OCI-LY3 (cell line): ENCODE measurements around the gene RABGAP1.

ENCODE experiments used
- EZH2phosphoT487 ChIP-seq: fragments of 200-600 bp; shearing (Covaris generic); IDR thresholded peaks from 2 replicates; pipeline ENCODE4 v1.6.1; 2018; ENCODE audit warnings: antibody characterized with exemption, mixed run types, low read depth
- TF ChIP-seq, protein P1 (sequence below): fragments of 200-600, 300-600 bp; sonication (generic); IDR thresholded peaks from 2 replicates; pipeline ENCODE4 v1.5.1; 2014; ENCODE audit warnings: antibody characterized with exemption, low read length, low read depth

DNA sequence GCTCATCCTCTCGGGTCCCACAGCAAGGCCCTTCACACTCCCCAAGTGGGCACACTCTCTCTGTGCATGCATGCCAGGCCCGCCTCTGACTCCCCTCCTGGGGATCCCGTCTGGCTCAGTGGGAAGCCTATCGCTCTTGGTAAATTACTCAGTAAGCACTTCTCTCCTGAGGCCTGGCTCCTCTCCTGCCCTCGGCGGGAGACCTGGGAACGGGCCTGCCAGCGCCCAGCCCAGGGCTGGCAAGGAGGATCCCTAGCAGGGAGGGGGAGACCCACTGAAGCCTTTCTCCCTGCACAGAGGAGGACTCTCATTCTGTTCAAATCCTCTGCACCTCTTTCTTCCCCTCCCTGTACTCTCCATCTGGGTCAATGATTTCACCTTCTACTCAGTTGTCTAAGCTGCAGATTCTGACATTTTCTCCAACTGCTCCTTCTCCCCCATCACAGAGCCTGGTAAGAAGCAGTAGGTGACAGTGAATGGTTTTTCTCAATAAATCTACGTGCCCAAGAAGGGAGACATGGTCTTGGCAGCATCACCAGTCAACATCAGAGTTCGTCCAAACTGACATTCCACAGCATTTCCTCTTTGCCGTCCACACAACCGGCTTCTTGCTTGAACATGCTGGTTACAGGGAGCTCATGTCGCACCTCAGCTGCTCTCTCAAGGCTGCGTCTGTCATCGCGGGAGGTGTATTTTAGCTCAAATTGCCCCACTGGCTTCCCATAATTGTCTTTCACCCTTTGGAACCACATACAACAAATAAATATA lies 174.5 kb downstream of the RABGAP1 start:
- no peak for TF ChIP-seq EZH2phosphoT487
- TF ChIP-seq, protein P1, sequence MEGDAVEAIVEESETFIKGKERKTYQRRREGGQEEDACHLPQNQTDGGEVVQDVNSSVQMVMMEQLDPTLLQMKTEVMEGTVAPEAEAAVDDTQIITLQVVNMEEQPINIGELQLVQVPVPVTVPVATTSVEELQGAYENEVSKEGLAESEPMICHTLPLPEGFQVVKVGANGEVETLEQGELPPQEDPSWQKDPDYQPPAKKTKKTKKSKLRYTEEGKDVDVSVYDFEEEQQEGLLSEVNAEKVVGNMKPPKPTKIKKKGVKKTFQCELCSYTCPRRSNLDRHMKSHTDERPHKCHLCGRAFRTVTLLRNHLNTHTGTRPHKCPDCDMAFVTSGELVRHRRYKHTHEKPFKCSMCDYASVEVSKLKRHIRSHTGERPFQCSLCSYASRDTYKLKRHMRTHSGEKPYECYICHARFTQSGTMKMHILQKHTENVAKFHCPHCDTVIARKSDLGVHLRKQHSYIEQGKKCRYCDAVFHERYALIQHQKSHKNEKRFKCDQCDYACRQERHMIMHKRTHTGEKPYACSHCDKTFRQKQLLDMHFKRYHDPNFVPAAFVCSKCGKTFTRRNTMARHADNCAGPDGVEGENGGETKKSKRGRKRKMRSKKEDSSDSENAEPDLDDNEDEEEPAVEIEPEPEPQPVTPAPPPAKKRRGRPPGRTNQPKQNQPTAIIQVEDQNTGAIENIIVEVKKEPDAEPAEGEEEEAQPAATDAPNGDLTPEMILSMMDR: no peak
